GM19468 (cell line): ENCODE data around the gene CYP2S1.
"Not testable (repeated sequence)": the region's sequence is repeated elsewhere in the genome, so short reads cannot be mapped to it uniquely, and the experiment has no call there.

Experiments used
- ATAC-seq: cut with Tn5 transposase; IDR thresholded peaks from one replicate; pipeline ENCODE4 v1.9.1; 2021; ENCODE audit warnings: mild to moderate bottlenecking, moderate library complexity, moderate number of reproducible peaks; ENCODE audit not compliant: unreplicated experiment; ENCODE audit errors: extremely low read depth

Gene CYP2S1

DNA sequence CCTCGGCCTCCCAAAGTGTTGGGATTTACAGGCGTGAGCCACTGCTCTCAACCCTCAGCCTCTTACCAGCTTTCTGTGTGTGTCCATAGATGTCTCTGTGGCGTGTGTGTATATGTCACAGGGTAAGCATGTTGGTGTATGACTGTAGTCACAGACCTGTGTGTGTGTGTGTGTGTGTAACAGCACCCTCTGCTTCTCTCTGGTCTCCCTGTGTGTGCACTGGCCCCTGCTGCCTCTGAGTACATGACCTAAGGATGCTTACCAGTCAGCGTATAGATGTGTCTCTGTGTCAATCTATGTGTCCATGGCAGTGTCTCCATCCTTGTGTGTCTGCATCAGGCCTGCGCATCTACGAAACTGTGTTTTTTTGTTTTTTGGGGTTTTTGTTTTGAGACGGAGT lies 31.6 kb downstream of the CYP2S1 start:
- ATAC-seq = no peak

DNA sequence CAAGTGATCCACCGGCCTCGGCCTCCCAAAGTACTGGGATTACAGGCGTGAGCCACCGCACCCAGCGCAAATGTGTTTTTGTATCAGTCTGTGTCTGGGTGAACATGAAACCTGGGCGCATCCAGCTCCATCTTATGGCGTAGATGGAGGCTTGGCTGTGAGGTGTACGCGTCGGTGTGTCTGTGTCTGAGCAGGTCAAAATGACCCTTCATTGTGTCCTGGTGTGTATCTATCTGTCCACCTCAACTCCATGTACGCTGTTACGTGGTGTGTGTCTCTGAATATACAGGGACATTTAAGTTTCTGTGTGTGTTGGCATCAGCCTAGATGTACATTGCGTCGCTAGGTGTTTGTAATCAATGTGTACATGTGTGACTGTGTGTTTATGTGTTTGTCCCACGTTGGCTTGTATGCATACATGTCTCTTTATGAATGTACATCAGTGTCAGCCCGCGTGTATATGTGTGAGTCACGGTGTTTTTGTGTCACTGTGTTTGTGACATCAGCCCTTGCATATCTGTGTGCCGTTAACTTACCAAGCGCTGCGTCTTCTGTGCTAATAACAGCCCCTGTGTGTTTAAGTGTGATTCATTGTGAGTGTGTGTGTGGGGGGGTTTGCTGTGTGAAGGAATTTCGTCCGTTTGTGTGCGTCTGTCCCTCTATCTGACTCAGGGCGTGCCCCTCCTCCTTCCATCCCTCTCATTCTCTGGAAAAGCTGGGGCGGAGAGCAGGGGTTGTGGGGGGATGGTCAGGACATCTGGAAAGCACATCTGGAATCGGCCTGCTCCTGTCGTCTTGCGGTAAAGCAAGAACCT lies 32.4 kb downstream of the CYP2S1 start:
- ATAC-seq = no peak

DNA sequence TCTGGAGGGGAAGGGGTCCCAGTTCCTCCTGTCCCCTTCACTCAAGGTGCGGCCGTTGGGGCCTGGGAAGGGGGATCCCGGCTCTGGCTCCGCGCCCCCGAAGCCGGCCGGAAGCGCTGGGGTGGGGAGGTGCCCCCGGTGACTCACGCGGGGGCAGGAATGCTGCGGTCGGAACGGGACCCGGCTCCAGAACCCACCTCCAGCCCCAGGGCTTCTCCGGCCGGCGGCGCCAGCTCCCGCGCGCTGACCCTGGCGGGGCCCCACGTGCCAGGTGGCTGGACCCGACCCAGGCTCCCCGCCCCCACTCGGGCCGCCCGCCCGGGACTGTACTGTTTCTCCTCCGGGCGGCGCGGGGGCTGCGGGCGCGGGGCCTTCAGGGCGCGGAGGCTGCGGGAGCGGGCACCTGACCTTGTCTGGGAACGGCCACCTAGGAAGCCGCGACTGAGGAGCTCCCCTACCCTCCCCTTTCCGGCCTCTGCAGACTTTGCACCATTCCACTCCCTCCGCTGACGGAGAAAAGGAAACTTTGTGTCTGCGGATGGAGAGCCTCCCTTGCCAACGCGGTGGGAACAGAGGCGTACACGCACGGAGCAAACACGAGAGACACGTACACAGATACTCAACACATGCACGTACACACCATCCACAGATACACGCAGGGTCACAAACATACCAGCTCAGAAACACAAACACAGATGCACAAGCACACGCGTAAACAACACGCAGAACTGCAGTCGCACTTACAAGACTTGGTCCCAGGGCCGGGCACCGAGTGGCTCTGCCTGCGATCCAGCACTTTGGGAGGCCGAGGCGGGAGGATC lies 33.2 kb downstream of the CYP2S1 start:
- ATAC-seq = no peak

DNA sequence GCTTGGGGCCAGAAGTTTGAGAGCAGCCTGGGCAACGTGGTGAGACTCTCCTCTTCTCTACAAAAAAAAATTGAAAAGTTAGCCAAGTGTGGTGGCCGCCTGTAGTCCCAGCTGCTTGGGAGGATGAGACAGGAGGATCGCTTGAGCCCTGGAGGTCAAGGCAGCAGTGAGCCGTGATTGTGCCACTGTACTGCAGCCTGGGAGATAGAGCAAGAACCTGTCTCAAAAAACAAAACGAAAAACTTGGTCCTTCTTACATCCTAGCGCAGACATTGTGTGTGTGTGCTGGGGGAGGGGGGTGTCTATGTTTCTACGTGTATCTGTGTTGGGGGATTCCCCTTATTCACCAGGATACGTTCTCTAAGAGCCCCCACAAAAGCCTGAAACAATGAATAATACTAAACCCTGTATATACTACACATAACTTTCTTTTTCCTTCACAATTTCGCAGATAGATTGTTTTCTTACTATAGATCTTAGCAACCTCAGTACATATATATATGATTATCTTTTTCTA lies 33.9 kb downstream of the CYP2S1 start:
- ATAC-seq = no peak

DNA sequence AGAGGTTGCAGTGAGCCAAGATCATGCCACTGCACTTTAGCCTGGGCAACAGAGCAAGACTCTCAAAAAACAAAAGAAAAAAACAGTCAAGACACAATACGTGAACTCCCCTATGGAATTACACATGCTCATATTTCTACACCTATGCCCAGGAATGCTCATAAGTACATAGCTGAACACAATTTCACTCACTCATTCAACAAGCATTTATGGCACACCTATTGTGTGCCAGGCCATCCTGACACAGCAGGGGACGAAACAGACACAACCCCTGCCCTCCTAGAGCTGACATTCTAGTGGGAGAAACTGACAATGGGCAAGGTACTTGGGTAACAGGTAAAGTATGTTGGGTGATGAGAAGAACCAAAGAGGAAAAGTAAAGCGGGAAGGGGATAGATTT lies 35.5 kb downstream of the CYP2S1 start:
- no peak for ATAC-seq

DNA sequence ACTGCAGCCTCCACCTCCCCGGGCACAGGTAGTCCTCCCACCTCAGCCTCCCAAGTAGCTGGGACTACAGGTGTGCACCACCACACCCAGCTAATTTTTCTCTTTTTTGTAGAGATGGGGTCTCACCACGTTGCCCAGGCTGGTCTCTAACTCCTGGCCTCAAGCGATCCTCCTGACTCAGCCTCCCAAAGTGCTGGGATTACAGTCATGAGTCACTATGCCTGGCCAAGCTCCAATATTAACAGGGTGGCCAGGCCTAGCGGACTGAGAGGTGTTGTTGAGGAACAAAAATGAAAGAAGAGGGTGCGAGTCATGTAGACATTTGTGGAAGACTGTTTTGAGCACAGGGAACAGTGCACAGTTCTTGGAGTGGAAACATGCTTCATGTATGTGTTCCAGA lies 36.3 kb downstream of the CYP2S1 start:
- ATAC-seq = not testable (repeated sequence)

DNA sequence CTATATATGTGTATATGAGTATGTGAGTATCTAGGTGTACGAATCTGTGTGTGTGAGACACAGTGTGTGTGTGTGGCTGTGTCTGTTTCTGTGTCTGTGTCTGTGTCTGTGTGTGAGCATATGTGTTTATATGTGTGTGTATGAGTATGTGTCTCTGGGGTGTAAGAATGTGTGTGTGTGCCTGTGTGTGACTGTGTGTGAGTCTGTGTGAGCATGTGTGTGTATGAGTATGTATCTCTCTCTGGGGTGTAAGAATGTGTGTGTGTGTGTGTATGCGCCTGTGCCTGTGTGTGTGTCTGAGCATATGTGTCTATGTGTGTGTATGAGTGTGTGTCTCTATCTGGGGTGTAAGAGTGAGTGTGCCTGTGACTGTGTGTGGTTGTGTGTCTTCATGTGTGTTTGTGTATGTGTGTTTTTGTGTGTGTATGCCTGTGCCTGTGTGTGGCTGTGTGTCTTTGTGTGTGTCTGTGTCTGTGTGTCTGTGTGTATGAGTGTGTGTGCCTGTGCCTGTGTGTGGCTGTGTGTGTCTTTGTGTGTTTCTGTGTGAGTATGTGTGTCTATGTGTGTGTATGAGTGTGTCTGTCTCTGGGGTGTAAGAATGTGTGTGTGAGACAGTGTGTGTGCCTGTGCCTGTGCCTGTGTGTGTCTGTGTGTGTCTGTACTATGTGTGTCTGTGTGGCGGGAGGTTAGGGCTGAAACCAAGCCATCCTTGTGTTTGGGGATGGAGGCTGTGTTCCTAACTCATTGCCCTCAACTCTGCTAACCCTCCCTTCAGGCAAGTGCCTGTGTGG lies 37.2 kb downstream of the CYP2S1 start:
- no peak for ATAC-seq

DNA sequence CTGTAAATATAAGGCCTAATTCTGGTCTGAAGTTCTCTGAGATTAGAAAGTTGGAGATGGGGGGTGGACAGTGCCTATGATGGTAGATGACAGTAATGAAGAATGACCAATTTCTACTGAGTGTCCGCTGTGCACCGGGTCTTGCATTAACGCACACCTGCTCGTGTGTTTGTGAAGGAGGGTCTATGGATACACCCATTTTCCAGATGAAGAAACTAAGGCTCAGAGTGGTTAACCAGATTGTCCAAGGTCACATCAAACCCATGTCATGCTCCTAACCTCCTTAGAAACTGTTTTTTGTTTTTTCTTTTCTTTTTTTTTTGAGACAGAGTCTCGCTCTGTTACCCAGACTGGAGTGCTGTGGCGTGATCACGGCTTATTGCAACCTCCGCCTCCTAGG lies 39.7 kb downstream of the CYP2S1 start:
- ATAC-seq = no peak

DNA sequence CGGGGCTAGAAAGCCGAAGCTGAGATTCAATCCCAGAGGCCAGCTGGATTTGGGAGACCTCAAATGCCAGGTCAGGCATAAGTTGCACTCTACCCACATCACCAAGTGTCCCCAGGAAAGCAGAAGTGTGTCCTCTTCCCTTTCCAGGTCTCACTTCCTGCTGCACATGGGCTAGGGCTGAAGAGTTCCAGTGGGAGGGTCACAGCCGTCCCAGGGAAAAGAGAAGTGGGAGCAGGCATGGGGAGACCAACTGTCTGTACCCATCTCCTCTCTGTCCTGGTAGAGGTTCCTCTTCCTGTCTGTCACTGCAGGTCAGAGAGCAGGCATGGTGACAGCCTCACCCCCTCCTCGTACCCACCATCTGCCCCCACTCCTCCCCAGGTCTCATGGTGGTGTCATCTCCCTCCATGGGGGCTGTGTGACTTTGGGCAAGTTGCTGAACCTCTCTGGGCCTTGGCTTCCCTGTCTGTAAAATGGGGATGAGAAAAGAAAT lies 40.8 kb downstream of the CYP2S1 start:
- ATAC-seq = no peak

DNA sequence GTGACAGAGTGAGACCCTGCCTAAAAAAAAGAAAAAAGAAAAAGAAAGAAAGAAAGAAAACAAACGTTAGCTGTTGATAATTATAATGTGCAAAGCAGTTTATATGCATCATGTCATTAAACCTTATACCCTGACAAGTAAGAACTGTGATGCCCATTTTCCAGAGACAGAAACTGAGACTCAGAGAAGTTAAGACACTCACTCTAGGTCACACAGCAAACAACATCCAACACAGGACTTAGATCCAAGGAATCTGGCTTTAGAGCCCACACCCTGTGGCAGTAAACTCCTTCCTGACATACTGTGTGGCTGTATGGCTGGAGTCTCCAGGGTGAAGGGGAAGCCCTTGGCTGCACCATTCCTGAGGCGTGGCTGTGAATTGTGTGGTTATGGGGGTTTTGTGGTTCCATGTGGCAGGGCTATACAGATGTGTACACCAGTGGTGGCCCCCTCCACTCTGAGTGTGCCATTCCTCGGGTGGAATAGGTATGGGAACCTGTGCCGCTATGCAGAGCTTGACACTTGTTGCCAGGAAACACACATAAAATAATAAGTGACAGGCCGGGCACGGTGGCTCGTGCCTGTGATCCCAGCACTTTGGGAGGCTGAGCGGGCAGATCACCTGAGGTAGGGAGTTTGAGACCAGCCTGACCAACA lies 41.6 kb downstream of the CYP2S1 start:
- no peak for ATAC-seq

DNA sequence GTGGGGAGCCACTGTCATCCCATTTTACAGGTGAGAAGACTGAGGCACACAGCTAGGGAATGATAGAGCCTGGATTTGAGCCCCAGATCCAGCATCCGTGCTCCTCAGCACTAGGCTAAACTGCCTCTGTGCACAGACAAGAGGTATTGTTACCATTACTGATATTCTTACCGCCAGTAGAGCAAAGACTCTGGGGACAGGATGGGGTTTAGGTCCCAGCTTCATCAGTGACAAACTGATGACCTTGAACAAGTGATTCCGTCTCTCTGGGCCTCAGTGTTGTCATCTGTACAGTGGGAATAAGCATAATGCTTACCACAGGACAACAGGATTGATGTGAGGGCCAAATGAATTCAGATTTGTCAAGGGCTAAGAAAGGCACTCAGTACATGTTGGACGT lies 42.5 kb downstream of the CYP2S1 start:
- no peak for ATAC-seq

DNA sequence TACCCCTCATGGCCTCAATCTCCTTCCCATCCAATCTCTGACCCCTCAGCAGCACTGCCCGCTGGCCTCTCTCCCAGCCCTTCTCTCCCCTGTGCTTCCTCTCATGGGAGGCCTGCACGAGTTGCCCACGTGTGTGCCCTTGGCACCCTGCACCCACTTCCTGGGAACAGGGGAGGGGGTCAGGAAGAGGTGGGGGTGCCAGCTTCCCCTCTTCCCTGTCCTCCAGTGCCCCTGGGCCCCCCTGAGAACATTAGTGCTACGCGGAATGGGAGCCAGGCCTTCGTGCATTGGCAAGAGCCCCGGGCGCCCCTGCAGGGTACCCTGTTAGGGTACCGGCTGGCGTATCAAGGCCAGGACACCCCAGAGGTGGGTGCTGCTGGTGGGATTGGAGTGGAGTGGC lies 45.2 kb downstream of the CYP2S1 start:
- no peak for ATAC-seq

DNA sequence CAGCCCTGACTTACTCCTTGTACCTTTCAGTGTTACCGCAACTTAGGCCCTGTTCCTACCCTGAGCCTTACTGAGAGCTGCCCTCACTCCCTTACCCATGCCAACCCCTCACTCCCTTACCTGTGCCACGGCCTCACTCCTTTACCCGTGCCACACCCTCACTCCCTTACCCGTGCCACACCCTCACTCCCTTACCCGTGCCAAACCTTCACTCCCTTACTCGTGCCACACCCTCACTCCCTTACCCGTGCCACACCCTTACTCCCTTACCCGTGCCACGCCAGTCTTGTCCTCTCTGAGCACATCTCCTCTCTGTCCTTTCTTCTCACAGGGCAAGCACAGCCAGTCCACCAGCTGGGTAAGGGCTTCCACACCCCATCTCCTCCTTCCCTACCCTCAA lies 46.3 kb downstream of the CYP2S1 start:
- no peak for ATAC-seq

DNA sequence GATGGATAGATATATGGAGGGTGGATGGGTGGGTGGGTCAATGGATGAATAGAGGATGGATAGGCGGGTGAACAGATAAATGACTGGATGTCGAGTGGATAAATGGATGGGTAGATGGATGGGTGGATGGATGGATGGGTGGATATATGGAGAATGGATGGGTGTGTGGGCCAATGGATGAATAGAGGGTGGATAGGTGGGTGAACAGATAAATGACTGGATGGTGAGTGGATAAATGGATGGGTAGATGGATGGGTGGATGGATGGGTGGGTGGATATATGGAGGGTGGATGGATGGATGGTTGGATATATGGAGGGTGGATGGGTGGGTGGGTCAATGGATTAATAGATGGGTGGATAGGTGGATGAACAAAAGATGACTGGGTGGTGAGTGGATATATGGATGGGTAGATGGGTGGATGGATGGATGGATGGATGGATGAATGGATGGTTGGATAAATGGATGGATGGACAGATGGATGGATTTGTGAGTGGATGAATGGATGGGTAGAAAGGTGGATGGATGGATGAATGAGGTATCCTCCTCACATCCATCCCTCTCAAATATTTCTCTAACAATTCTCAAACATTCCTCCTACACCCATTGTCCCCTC lies 47.0 kb downstream of the CYP2S1 start:
- ATAC-seq = no peak

DNA sequence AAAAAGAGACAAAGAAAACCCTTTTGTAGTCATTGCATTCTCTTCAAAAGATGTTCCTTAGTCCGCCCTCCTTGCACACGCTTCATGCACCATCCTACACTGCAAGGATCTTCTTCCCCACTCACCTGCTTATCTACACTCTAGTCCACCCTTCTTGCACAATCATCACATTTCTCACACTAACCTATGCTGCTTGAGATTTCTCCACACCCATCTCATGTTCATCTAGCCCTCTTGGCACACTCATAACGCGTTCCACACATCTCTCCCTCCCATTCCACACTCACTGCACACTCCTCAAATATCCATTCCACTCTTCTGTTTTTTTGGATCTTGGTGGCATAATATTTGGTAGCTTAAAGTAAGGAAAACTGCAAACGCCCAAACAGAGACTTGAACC lies 48.8 kb downstream of the CYP2S1 start:
- ATAC-seq = no peak

DNA sequence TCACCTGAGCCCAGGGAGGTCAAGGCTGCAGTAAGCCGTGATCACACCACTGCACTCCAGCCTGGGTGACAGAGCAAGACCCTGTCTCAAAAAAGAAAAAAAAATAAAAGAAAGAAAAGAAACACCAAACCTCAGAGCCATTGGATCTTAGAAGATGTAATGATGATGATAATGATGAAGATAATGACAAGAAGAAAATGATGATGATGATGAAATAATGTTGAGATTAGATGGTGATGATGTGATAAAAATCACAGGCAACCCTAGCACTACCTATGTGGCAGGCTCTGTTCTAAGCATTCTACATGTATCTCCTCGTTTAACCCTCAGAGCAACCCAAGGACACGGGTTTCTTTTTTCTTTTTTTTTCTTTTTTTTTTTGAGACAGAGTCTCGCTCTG lies 51.1 kb downstream of the CYP2S1 start:
- ATAC-seq = no peak

DNA sequence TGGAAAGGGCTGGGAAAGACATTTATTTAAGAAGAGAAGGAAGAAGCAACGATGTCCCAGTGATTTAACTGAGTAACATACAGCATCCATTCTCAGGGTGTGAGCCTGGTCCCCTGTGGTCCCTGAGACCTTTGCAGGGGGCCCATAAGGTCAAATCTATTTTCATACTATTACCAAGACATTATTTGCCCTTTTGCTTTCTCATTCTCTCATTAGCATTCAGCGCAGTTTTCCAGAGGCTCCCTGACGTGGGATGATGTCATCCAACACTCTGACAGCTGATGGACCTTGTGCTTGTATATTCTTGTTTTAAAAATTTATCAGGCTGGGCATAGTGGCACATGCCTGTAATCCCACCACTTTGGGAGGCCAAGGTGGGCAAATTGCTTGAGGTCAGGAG lies 52.8 kb downstream of the CYP2S1 start:
- ATAC-seq = no peak

DNA sequence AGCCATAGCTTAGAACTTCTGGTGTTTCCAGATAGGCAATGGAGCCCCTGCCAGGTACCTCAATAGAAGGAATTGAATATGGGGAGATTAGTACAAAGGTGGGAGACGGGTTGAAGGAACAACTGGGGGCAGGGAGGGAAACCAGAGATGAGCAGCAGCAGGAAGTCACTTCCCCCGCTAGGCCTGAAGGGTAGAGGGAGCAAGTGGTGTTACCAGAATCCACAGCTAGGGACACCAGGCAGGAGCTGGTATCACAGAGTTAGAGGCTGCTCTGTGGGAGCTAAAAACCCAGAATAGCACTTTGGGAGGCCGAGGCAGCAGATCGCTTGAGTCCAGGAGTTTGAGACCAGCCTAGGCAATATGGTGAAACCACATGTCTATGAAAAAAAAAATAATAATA lies 55.9 kb downstream of the CYP2S1 start:
- no peak for ATAC-seq

DNA sequence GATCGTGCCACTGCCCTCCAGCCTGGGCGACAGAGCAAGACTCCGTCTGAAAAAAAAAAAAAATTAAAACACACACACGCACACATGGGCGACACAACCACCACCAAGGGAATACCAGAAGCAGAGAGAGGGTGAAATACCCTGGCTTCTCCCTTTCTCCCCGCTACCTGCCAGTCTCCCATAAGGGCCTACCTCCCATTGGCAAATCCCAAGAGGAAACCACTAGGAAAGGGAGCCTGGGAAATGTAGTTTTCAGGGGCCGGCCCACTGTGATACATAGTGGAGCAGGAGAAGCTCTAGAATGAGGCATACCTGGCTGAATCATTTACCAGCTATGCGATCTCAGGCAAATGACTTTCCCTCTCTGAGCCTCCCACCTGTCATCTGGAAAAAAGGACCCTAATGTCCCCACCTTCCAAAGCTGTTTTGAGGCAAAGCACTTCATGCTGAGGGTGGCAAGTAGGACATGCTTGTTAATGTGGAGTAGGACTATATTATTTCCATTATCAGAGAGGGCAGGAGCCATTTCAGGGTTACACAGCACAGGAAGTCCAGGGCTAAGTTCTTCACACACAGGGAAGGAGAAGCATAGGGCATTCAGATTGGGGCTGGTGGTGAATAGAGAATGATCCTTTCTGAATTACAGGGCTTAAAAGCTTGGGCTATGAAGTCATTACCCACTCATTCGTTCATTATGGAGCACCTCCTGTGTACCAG lies 56.8 kb downstream of the CYP2S1 start:
- no peak for ATAC-seq
